ENCODE results near the gene MED19.
A peak's percentile ranks its signal among the peaks of the same experiment; 100 is the strongest.

The MED19 gene

DNA sequence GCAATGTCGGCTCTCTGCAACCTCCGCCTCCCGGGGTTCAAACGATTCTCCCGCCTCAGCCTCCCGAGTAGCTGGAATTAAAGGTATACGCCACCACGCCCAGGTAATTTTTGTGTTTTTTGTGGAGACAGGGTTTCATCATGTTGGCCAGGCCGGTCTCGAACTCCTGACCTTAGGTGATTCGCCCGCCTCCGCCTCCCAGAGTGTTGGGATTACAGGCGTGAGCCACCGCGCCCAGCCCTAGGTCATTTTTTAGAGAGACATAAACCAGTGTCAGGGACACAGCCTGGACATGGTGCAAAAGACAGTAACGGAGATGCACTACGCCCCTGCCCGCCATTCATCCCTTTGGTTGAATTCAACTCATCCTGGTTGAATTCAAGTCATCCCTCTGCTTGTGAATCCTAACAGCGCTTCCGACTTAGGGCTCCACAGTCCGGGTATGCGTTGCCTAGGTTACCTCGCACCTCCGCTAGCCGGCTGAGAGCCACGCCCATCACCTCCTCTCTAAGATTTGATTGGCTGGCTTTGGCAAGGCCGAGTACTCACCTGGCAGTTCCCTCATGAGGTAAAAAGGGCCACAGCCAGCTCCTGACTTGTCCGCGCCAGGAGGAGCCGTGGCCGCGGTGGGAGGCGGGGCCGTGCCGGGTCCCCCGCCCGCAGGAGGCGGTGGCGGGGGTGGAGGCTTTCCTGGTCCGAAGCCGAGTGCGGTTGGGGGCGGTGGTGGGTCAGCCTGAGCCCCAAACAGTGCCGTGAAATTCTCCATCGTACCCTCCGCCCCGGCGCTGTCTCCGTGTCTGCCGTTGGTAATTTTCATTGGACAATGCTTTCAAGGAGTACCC, at the start of gene MED19:
Gene MED19, minus strand, starts transcription at position 802 of the 842 bp plus-strand sequence. Its CDS starts 36 bp downstream, at position 766.
- Histone ChIP-seq H3K9me3 (ENCODE audit: control insufficient read depth in 2 of 2, low read length in 2 of 2) (no peaks in the 10 kb centered on the region), H3K27ac (ENCODE audit: low read length) (peak within 1 kb of the TSS; percentile 87), H3K4me3 (ENCODE audit: low read length in 2 of 2) (peak within 1 kb of the TSS; percentile 90 to 100), H3K9ac (ENCODE audit: low read length in 2 of 2) (peak within 1 kb of the TSS; percentile 93 to 99), H3K36me3 (ENCODE audit: control insufficient read depth in 2 of 2, insufficient read depth in 2 of 2, low read length in 2 of 2) (peaks cover 0 to 4% of the 10 kb centered on the region in 2 donors), H3K27me3 (ENCODE audit: control insufficient read depth in 1 of 2, insufficient read depth in 2 of 2, low read length in 2 of 2) (no peaks in the 10 kb centered on the region), H3K4me1 (ENCODE audit: control insufficient read depth, insufficient read depth, low read length) (peaks cover 32% of the 10 kb centered on the region)

DNA sequence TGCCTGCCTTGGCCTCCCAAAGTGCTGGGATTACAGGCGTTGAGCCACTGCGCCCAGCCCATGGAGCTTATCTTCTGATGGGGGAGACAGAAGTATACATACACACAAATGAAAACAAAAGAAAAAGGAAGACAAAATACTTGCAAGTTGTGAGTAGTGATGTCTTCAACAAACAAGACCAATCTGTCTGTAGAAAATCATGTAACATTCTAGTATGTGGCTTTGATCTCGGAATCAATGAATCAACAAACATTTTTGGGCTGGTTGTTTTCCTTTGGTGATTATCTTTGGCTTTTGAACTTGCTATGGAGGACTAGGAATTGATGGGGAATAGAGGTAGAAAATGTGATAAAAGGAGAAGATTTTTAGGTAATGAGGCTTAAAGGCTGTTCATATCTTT, 46.2 kb upstream of the MED19 start:
- Histone ChIP-seq H3K9ac (ENCODE audit: low read length in 2 of 2) (no peak overlapping the region), H3K27me3 (ENCODE audit: control insufficient read depth in 1 of 2, insufficient read depth in 2 of 2, low read length in 2 of 2) (no peaks in the 10 kb centered on the region), H3K27ac (ENCODE audit: low read length) (no peak overlapping the region), H3K4me3 (ENCODE audit: low read length in 2 of 2) (no peak overlapping the region), H3K9me3 (ENCODE audit: control insufficient read depth in 2 of 2, low read length in 2 of 2) (no peaks in the 10 kb centered on the region), H3K4me1 (ENCODE audit: control insufficient read depth, insufficient read depth, low read length) (no peaks in the 10 kb centered on the region), H3K36me3 (ENCODE audit: control insufficient read depth in 2 of 2, insufficient read depth in 2 of 2, low read length in 2 of 2) (no peaks in the 10 kb centered on the region)

DNA sequence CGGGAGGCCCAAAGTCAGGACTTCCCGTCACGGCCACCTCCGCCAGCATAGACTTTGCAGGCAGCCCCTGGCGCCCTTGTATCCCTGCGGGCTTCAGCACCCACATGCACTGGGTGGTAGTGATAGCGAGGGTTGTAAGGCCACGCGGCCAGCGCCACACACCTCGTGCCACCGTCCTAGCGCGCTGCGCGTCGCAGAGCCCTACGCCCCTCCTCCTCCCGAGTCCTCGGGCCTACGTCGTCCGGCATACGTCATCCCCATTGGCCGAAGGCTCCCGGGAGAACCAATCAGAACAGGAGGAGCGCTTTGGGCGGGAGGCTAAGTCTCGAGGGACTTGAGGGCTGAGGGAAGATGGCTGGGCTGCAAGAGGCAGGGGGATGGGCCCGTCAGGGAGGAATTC, 40.9 kb upstream of the MED19 start:
- H3K27ac ChIP-seq (ENCODE audit: low read length) = no peak overlapping the region
- H3K9ac ChIP-seq (ENCODE audit: low read length in 2 of 2) = no peak overlapping the region
- no peaks in the 10 kb centered on the region for H3K27me3 ChIP-seq (ENCODE audit: control insufficient read depth in 1 of 2, insufficient read depth in 2 of 2, low read length in 2 of 2)
- H3K9me3 ChIP-seq (ENCODE audit: control insufficient read depth in 2 of 2, low read length in 2 of 2) = no peaks in the 10 kb centered on the region
- H3K4me1 ChIP-seq (ENCODE audit: control insufficient read depth, insufficient read depth, low read length) = no peaks in the 10 kb centered on the region
- no peak overlapping the region for H3K4me3 ChIP-seq (ENCODE audit: low read length in 2 of 2)
- H3K36me3 ChIP-seq (ENCODE audit: control insufficient read depth in 2 of 2, insufficient read depth in 2 of 2, low read length in 2 of 2) = peaks cover 0 to 2% of the 10 kb centered on the region in 2 donors

- H3K4me3 ChIP-seq (ENCODE audit: low read length in 2 of 2) = no peak within 1 kb of the TSS
- H3K27ac ChIP-seq (ENCODE audit: low read length) = no peak within 1 kb of the TSS
- no peaks in the 10 kb centered on the region for H3K4me1 ChIP-seq (ENCODE audit: control insufficient read depth, insufficient read depth, low read length)
- no peak within 1 kb of the TSS for H3K9ac ChIP-seq (ENCODE audit: low read length in 2 of 2)
- peaks cover 3 to 4% of the 10 kb centered on the region in 2 donors for H3K36me3 ChIP-seq (ENCODE audit: control insufficient read depth in 2 of 2, insufficient read depth in 2 of 2, low read length in 2 of 2)
- no peaks in the 10 kb centered on the region for H3K9me3 ChIP-seq (ENCODE audit: control insufficient read depth in 2 of 2, low read length in 2 of 2)
- H3K27me3 ChIP-seq (ENCODE audit: control insufficient read depth in 1 of 2, insufficient read depth in 2 of 2, low read length in 2 of 2) = no peaks in the 10 kb centered on the region
Observed at GRCh38 chr11:57751676-57752253, 39.8 kb upstream of the MED19 start, which contains the start of gene BTBD18. BTBD18 (minus strand) TSS chr11:57751819; CDS start chr11:57751188, 631 bp downstream.

DNA sequence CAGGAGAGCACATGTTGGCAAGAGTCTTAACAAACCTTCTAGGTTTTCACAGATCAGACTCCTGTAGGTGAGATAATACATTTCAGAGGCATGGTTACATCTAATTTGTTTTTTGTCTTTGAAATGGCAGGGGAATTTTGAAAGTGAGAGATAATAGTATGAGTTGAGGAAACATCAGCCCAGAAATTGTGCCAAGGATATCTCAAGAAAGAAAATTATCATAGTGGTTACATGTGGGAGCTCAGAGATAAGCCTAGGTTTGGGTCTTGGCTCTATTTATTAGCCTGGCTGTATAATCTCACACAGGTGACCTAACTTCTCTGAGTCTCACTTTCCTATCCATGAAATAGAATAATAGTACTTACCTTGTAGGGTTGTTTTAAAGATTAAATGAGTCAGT, 39.2 kb upstream of the MED19 start:
- Histone ChIP-seq H3K36me3 (ENCODE audit: control insufficient read depth in 2 of 2, insufficient read depth in 2 of 2, low read length in 2 of 2) (peaks cover 4 to 6% of the 10 kb centered on the region in 2 donors), H3K27me3 (ENCODE audit: control insufficient read depth in 1 of 2, insufficient read depth in 2 of 2, low read length in 2 of 2) (no peaks in the 10 kb centered on the region), H3K4me1 (ENCODE audit: control insufficient read depth, insufficient read depth, low read length) (no peaks in the 10 kb centered on the region), H3K4me3 (ENCODE audit: low read length in 2 of 2) (no peak overlapping the region), H3K9me3 (ENCODE audit: control insufficient read depth in 2 of 2, low read length in 2 of 2) (no peaks in the 10 kb centered on the region), H3K27ac (ENCODE audit: low read length) (no peak overlapping the region), H3K9ac (ENCODE audit: low read length in 2 of 2) (no peak overlapping the region)

DNA sequence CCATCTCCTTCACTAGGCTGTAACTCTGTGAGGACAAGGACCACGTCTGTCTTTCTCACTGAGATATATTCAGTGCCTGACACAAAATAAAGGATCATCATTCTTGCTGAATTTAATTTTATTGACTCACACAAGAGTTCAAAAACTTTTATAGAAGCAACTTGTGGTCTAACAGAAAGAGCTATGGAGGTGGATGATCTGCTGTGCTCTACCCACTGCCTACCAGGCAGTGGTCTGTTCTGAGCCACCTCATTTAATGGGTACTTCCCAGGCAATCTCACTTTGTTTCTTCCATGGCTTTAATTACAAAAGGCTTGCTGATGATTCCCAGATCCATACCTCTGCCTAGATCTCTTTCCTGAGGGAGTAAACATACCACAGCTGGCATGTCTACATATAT, 34.9 kb upstream of the MED19 start:
- no peak overlapping the region for H3K4me3 ChIP-seq (ENCODE audit: low read length in 2 of 2)
- H3K9ac ChIP-seq (ENCODE audit: low read length in 2 of 2) = no peak overlapping the region
- H3K27me3 ChIP-seq (ENCODE audit: control insufficient read depth in 1 of 2, insufficient read depth in 2 of 2, low read length in 2 of 2) = no peaks in the 10 kb centered on the region
- H3K27ac ChIP-seq (ENCODE audit: low read length) = no peak overlapping the region
- peaks cover 26 to 29% of the 10 kb centered on the region in 2 donors for H3K36me3 ChIP-seq (ENCODE audit: control insufficient read depth in 2 of 2, insufficient read depth in 2 of 2, low read length in 2 of 2)
- peaks cover 8% of the 10 kb centered on the region for H3K4me1 ChIP-seq (ENCODE audit: control insufficient read depth, insufficient read depth, low read length)
- no peaks in the 10 kb centered on the region for H3K9me3 ChIP-seq (ENCODE audit: control insufficient read depth in 2 of 2, low read length in 2 of 2)

GRCh38 chr11:57745206-57745605, 33.2 kb upstream of the MED19 start:
- Histone ChIP-seq H3K4me1 (ENCODE audit: control insufficient read depth, insufficient read depth, low read length) (peaks cover 13% of the 10 kb centered on the region), H3K4me3 (ENCODE audit: low read length in 2 of 2) (no peak overlapping the region), H3K36me3 (ENCODE audit: control insufficient read depth in 2 of 2, insufficient read depth in 2 of 2, low read length in 2 of 2) (peaks cover 25 to 29% of the 10 kb centered on the region in 2 donors), H3K27me3 (ENCODE audit: control insufficient read depth in 1 of 2, insufficient read depth in 2 of 2, low read length in 2 of 2) (no peaks in the 10 kb centered on the region), H3K27ac (ENCODE audit: low read length) (peak overlapping the region; percentile 24), H3K9me3 (ENCODE audit: control insufficient read depth in 2 of 2, low read length in 2 of 2) (no peaks in the 10 kb centered on the region), H3K9ac (ENCODE audit: low read length in 2 of 2) (no peak overlapping the region)

GRCh38 chr11:57744357-57744756, 32.3 kb upstream of the MED19 start:
- Histone ChIP-seq H3K36me3 (ENCODE audit: control insufficient read depth in 2 of 2, insufficient read depth in 2 of 2, low read length in 2 of 2) (peaks cover 25 to 29% of the 10 kb centered on the region in 2 donors), H3K27ac (ENCODE audit: low read length) (no peak overlapping the region), H3K9me3 (ENCODE audit: control insufficient read depth in 2 of 2, low read length in 2 of 2) (no peaks in the 10 kb centered on the region), H3K9ac (ENCODE audit: low read length in 2 of 2) (no peak overlapping the region), H3K4me1 (ENCODE audit: control insufficient read depth, insufficient read depth, low read length) (peaks cover 13% of the 10 kb centered on the region), H3K27me3 (ENCODE audit: control insufficient read depth in 1 of 2, insufficient read depth in 2 of 2, low read length in 2 of 2) (no peaks in the 10 kb centered on the region), H3K4me3 (ENCODE audit: low read length in 2 of 2) (no peak overlapping the region)

- peak overlapping the region; percentile 91 to 97 for H3K9ac ChIP-seq (ENCODE audit: low read length in 2 of 2)
- H3K27ac ChIP-seq (ENCODE audit: low read length) = peak overlapping the region; percentile 85
- H3K27me3 ChIP-seq (ENCODE audit: control insufficient read depth in 1 of 2, insufficient read depth in 2 of 2, low read length in 2 of 2) = no peaks in the 10 kb centered on the region
- no peaks in the 10 kb centered on the region for H3K9me3 ChIP-seq (ENCODE audit: control insufficient read depth in 2 of 2, low read length in 2 of 2)
- peaks cover 37 to 41% of the 10 kb centered on the region in 2 donors for H3K36me3 ChIP-seq (ENCODE audit: control insufficient read depth in 2 of 2, insufficient read depth in 2 of 2, low read length in 2 of 2)
- peak overlapping the region; percentile 79 to 88 for H3K4me3 ChIP-seq (ENCODE audit: low read length in 2 of 2)
- H3K4me1 ChIP-seq (ENCODE audit: control insufficient read depth, insufficient read depth, low read length) = peaks cover 13% of the 10 kb centered on the region
Observed at GRCh38 chr11:57742087-57742452, 30.1 kb upstream of the MED19 start.

DNA sequence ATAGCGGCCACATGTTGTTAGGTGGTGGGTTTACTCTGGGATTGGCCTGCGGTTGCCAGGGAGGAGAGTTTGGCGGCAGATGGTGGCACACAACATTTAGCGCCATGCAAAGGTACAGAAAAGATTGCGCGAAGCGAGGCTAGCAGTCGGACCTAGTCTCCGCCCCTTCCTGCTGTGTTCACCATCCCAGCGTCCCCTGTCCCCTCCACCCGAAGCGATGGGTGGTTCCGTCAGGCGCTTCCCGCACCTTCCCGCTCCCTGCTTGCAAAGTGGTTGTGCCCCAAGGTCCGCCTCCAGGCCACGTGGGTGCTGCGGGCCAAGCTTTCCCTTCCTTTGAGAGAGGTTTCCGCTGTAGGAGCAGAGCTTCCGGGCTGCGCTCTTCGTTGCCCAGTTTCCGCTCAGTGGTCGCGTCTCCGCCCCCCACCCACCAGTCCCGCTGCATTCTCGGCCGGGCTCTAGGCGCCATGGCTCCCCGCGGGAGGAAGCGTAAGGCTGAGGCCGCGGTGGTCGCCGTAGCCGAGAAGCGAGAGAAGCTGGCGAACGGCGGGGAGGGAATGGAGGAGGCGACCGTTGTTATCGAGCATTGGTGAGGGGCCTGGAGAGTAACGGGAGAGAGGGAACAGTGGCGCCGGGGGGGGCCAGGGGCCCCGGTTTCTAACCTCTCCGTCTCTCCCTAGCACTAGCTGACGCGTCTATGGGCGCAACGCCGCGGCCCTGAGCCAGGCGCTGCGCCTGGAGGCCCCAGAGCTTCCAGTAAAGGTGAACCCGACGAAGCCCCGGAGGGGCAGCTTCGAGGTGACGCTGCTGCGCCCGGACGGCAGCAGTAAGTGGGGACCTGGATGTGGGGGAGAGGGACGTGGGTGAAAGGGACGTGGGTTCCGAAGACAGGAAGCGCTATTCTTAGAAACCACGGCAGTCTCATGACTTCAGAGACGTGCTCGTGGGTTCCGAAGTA, 29.4 kb upstream of the MED19 start, which contains the start of gene SELENOH:
Gene SELENOH, plus strand, starts transcription at position 360 of the 955 bp plus-strand sequence. Its CDS starts 105 bp downstream, at position 465.
- peak within 1 kb of the TSS; percentile 79 to 88 for H3K4me3 ChIP-seq (ENCODE audit: low read length in 2 of 2)
- H3K27me3 ChIP-seq (ENCODE audit: control insufficient read depth in 1 of 2, insufficient read depth in 2 of 2, low read length in 2 of 2) = no peaks in the 10 kb centered on the region
- H3K36me3 ChIP-seq (ENCODE audit: control insufficient read depth in 2 of 2, insufficient read depth in 2 of 2, low read length in 2 of 2) = peaks cover 32 to 39% of the 10 kb centered on the region in 2 donors
- H3K4me1 ChIP-seq (ENCODE audit: control insufficient read depth, insufficient read depth, low read length) = peaks cover 13% of the 10 kb centered on the region
- H3K9ac ChIP-seq (ENCODE audit: low read length in 2 of 2) = peak within 1 kb of the TSS; percentile 91 to 97
- H3K27ac ChIP-seq (ENCODE audit: low read length) = peak within 1 kb of the TSS; percentile 85
- H3K9me3 ChIP-seq (ENCODE audit: control insufficient read depth in 2 of 2, low read length in 2 of 2) = no peaks in the 10 kb centered on the region

Measured in stomach smooth muscle (tissue), 2 donors.